Naive thymus-derived CD4-positive, alpha-beta T cell (primary cell): ENCODE results near the gene SNX25. TPM values are rescaled to one million over a fixed set of nuclear protein-coding genes. Genes with fewer than 3 reads are reported as not detected.

Experiments
- ATAC-seq: fragments of 150-1000 bp; cut with Tn5 transposase; 2 replicates; pipeline ENCODE4 v1.10.0; 2021; ENCODE audit warnings: mild to moderate bottlenecking, moderate library complexity
- CTCF ChIA-PET: fragments of 350-600 bp; sonication (Branson Sonifier 250); formaldehyde crosslinking; loops from one replicate; lab custom pipeline; 2021; ENCODE audit warnings: antibody characterized with exemption; lab: Charles Lee
- POLR2A ChIA-PET: fragments of 350-600 bp; sonication (Branson Sonifier 250); formaldehyde crosslinking; loops from one replicate; lab custom pipeline; 2021; ENCODE audit warnings: antibody characterized with exemption, inconsistent platforms; lab: Charles Lee
- DNase-seq, 9 donors: peaks; one replicate each; pipeline versions ENCODE4 v3.0.0 to v3.0.0-alpha.2; 2020 to 2022; ENCODE audit warnings: mixed read lengths in 1 of 9
- H3K27ac ChIP-seq: one replicate; pipeline ENCODE4 v1.7.0; 2013; ENCODE audit warnings: mild to moderate bottlenecking, low read depth, low read length, moderate library complexity
- H3K27me3 ChIP-seq, 2 donors: one replicate each; pipeline ENCODE4 v1.7.0; 2013; ENCODE audit warnings: low read length in 2 of 2, mild to moderate bottlenecking in 2 of 2, moderate library complexity in 2 of 2; ENCODE audit not compliant: control insufficient read depth in 2 of 2, insufficient read depth in 2 of 2
- H3K36me3 ChIP-seq, 3 experiments: 1 replicate in 2 of 3; 2 replicates in 1 of 3; pipeline ENCODE4 v1.7.0; 2013; ENCODE audit warnings: low read length in 3 of 3, mild to moderate bottlenecking in 3 of 3, moderate library complexity in 1 of 3; ENCODE audit not compliant: insufficient read depth in 3 of 3, control insufficient read depth in 2 of 3
- H3K4me1 ChIP-seq, 2 donors: one replicate each; pipeline ENCODE4 v1.7.0; 2013; ENCODE audit warnings: low read length in 2 of 2, mild to moderate bottlenecking in 2 of 2, moderate library complexity in 1 of 2; ENCODE audit not compliant: control insufficient read depth in 2 of 2, insufficient read depth in 2 of 2
- H3K4me3 ChIP-seq: 2 replicates; pipeline ENCODE4 v1.7.0; 2013; ENCODE audit warnings: mild to moderate bottlenecking, low read length
- H3K9me3 ChIP-seq, 3 experiments: 1 replicate in 2 of 3; 2 replicates in 1 of 3; pipeline ENCODE4 v1.7.0; 2013; ENCODE audit warnings: low read length in 3 of 3; ENCODE audit not compliant: control insufficient read depth in 2 of 3
- H3K27ac Mint-ChIP-seq, 9 donors: one replicate each; pipeline ENCODE4 v1.8.0; 2020 to 2022; ENCODE audit warnings: mixed read lengths in 9 of 9, mild to moderate bottlenecking in 8 of 9, moderate library complexity in 5 of 9, inconsistent platforms in 2 of 9
- H3K27me3 Mint-ChIP-seq, 5 donors: one replicate each; pipeline ENCODE4 v1.8.0; 2021 to 2022; ENCODE audit warnings: mixed read lengths in 5 of 5, mild to moderate bottlenecking in 1 of 5
- H3K36me3 Mint-ChIP-seq, 5 donors: one replicate each; pipeline ENCODE4 v1.8.0; 2020 to 2022; ENCODE audit warnings: mixed read lengths in 5 of 5, mild to moderate bottlenecking in 3 of 5, inconsistent platforms in 1 of 5
- H3K4me1 Mint-ChIP-seq, 7 donors: one replicate each; pipeline ENCODE4 v1.8.0; 2020 to 2022; ENCODE audit warnings: mixed read lengths in 7 of 7, mild to moderate bottlenecking in 3 of 7, inconsistent platforms in 1 of 7
- H3K4me3 Mint-ChIP-seq, 10 donors: one replicate each; pipeline ENCODE4 v1.8.0; 2020 to 2022; ENCODE audit warnings: mild to moderate bottlenecking in 10 of 10, mixed read lengths in 10 of 10, moderate library complexity in 6 of 10, inconsistent platforms in 2 of 10
- H3K9me3 Mint-ChIP-seq, 11 donors: one replicate each; pipeline ENCODE4 v1.8.0; 2020 to 2022; ENCODE audit warnings: mixed read lengths in 11 of 11, mild to moderate bottlenecking in 4 of 11, inconsistent platforms in 1 of 11, moderate library complexity in 1 of 11
- intact Hi-C, 2 donors: fragments of 100-400 bp; cut with micrococcal nuclease; formaldehyde crosslinking; loops; one replicate each; pipeline ENCODE4 v1.15.1; 2023
- polyA plus RNA-seq, 2 donors: library from polyadenylated mRNA; unstranded; fragments of 300-500 nt; fragmentation: Illumina TruSeq; gene quantifications; one replicate each; pipeline ENCODE4 v1.2.3, GENCODE V29; 2021
- total RNA-seq, 6 experiments: library from RNA in 5 of 6; stranded (reverse) in 5 of 6; gene quantifications; 1 replicate in 5 of 6; 2 replicates in 1 of 6; pipeline ENCODE4 v1.2.3 and lab custom pipeline; 2021 to 2026

The SNX25 gene
- total and polyA plus RNA-seq, 7 experiments from 2014 or later, result 3.9 to 18.9 (median 9.8) TPM

DNA sequence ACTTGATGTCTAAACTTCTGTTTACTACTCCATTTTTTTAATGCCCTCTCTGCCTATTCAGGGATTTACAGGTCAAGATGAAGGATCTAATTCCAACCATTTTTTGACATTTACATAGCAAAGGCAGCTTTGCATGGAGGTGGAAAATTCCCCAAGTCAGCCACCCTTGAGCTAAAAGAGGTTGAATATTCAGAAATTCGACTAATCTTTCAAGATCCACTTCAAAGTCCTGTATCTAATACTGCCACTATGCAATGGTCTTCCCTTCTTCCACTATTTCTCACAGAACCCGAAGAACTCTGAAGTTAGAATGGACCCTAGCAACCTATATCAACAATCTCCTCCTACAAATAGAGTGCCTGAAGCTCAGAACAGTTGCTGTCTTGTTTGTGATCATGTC is 27.2 kb upstream of the SNX25 start:
- POLR2A ChIA-PET, result interaction anchor here (0.6 kb wide), 2 partner anchors 19 to 20 kb away, joined by 3 to 4 read pairs; no protein-coding TSS in a partner anchor
- no peak overlapping the region for H3K4me3 ChIP-seq
- no peak overlapping the region for H3K27ac ChIP-seq
- H3K4me1 ChIP-seq, result no peaks in the 10 kb centered on the region
- H3K36me3 ChIP-seq, result no peaks in the 10 kb centered on the region
- H3K36me3 Mint-ChIP-seq, result peaks cover 0 to 25% (median 11%) of the 10 kb centered on the region in 5 donors
- H3K27me3 ChIP-seq, result no peaks in the 10 kb centered on the region
- H3K9me3 ChIP-seq, result no peaks in the 10 kb centered on the region
- no peaks in the 10 kb centered on the region for H3K27me3 Mint-ChIP-seq
- peaks cover 17 to 61% (median 36%) of the 10 kb centered on the region in 7 donors for H3K4me1 Mint-ChIP-seq
- intact Hi-C loops, result loop anchor here (2.0 kb wide), 3 partner anchors 17 to 415 kb away; no protein-coding TSS in a partner anchor
- no peaks in the 10 kb centered on the region for H3K9me3 Mint-ChIP-seq
- H3K27ac Mint-ChIP-seq, result no peak overlapping the region
- peak overlapping the region in 1 of 10 donors; percentile 5 for H3K4me3 Mint-ChIP-seq
- DNase-seq (no peak), ATAC-seq (no peak)
- CTCF ChIA-PET, result interaction anchor here (0.6 to 1.9 kb wide), 2 partner anchors 47 to 1708 kb away, joined by 5 read pairs; no protein-coding TSS in a partner anchor

DNA sequence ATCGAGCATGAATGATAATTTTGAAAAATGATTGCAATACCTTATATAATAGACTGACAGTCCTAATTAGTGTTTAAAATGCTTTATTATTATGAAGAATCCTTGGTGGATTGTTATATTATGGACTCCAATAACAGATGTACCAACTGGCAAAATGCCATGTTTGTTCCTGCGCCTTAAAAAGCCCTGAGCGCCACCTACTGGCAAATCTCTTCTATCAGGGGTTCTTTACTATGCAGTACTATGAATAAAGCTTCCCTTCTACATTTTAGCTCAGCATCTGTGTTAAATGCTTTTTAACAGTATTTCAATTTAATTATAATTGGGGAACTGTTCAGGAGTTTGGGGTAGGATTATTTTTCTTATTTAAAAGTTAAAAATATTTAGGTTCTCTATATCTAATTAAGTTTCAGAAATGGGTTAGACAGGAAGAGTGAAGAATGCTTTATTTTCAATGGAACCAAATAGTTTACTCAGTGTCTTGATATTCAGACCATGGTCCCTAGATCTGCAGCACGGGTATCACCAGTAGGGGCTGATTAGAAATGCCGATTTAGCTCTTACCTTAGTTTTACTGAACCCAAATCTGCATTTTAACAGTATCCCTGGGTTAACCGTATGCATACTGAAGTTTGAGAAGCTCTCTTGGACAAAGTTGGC is 25.6 kb upstream of the SNX25 start:
- ATAC-seq (peak; percentile 84), DNase-seq (peak; percentile 42 to 78 (median 73))
- no peaks in the 10 kb centered on the region for H3K9me3 Mint-ChIP-seq
- Histone ChIP-seq H3K27me3 (no peaks in the 10 kb centered on the region), H3K4me3 (no peak overlapping the region), H3K4me1 (no peaks in the 10 kb centered on the region), H3K27ac (no peak overlapping the region), H3K9me3 (no peaks in the 10 kb centered on the region), H3K36me3 (peaks cover 0 to 7% (median 0%) of the 10 kb centered on the region in 3 experiments)
- H3K27me3 Mint-ChIP-seq, result no peaks in the 10 kb centered on the region
- POLR2A ChIA-PET, result interaction anchor here (1.2 to 1.4 kb wide), 2 partner anchors 25 to 152 kb away, joined by 3 to 6 read pairs; partner anchors contain the start of gene SNX25
- H3K36me3 Mint-ChIP-seq, result peaks cover 0 to 26% (median 15%) of the 10 kb centered on the region in 5 donors
- intact Hi-C loops, result loop anchor here (1.0 to 2.0 kb wide), 9 partner anchors 19 to 438 kb away; partner anchors contain the start of gene CFAP97 (in 1 of the 2)
- no peak overlapping the region for H3K4me3 Mint-ChIP-seq
- CTCF ChIA-PET, result interaction anchor here (0.6 to 1.9 kb wide), 20 partner anchors 9 to 521 kb away, joined by 3 to 16 read pairs (median 4); partner anchors contain the start of gene SLC25A4
- H3K4me1 Mint-ChIP-seq, result peaks cover 16 to 63% (median 39%) of the 10 kb centered on the region in 7 donors
- H3K27ac Mint-ChIP-seq, result no peak overlapping the region

DNA sequence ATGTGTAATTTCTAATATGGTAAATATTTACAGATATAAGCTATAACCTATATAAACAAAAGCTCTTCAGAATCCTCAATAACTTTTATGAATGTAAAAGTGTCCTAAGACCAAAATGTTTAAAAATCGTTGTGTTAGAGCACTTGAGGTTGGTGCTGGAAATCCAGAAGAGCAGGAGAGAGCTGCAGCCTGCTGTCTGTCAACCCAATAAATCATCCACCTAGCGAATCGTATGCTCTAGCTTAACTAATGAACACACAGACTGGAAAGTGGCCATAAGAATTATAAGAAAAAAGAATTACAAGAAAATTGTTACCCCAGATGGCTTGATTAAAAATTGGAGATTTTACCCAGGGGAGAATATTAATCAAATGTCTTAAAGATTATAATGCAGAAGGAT is 22.6 kb upstream of the SNX25 start:
- H3K36me3 ChIP-seq, result peaks cover 0 to 19% (median 0%) of the 10 kb centered on the region in 3 experiments
- H3K4me3 ChIP-seq, result no peak overlapping the region
- POLR2A ChIA-PET, result no interaction called here
- CTCF ChIA-PET, result interaction anchor here (1.0 to 1.9 kb wide), 3 partner anchors 146 to 181 kb away, joined by 3 to 7 read pairs (median 4); no protein-coding TSS in a partner anchor
- no peaks in the 10 kb centered on the region for H3K9me3 ChIP-seq
- Mint-ChIP-seq H3K9me3 (no peaks in the 10 kb centered on the region), H3K4me1 (peaks cover 11 to 62% (median 45%) of the 10 kb centered on the region in 7 donors), H3K27me3 (no peaks in the 10 kb centered on the region), H3K4me3 (no peak overlapping the region), H3K27ac (no peak overlapping the region), H3K36me3 (peaks cover 8 to 31% (median 20%) of the 10 kb centered on the region in 5 donors)
- DNase-seq, result no peak
- H3K4me1 ChIP-seq, result no peaks in the 10 kb centered on the region
- H3K27ac ChIP-seq, result no peak overlapping the region
- intact Hi-C loops, result no loop called here
- no peaks in the 10 kb centered on the region for H3K27me3 ChIP-seq
- no peak for ATAC-seq

DNA sequence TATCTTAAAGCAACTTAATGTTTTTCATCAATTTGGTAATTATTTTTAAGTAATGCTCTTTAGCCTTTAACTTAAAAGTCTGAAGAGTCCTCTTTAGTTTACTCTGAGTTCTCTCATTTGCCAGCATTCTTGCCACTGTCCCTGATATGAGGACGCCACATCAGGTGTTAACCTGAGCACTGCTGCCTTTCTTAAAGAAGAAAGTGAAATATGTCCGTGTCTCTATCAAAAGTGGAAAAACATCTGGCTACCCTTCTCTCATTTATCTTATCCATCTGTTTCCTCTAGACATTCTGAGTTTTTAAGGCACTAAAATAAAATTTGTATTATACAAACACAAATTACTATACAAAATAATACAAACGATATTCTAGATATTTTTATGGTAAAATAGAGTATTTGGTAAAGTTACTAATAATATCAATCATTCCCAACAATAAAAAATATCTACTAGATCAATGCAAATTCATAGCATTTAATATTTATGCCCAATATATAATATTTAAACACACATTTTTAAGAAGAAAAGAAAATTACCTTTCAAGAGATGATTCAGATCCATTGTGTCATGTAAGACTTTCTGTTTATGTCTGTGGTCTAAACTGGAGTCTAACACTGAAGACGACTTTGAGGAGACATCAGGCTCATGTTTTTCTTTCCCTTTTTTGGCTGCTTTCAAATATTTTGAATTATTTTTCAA is 19.6 kb upstream of the SNX25 start:
- Histone ChIP-seq H3K4me3 (no peak overlapping the region), H3K27me3 (no peaks in the 10 kb centered on the region), H3K9me3 (no peaks in the 10 kb centered on the region), H3K36me3 (peaks cover 0 to 19% (median 0%) of the 10 kb centered on the region in 3 experiments), H3K27ac (no peak overlapping the region), H3K4me1 (no peaks in the 10 kb centered on the region)
- Mint-ChIP-seq H3K4me3 (peak overlapping the region in 1 of 10 donors; percentile 7), H3K9me3 (no peaks in the 10 kb centered on the region), H3K4me1 (peaks cover 16 to 55% (median 44%) of the 10 kb centered on the region in 7 donors), H3K27me3 (no peaks in the 10 kb centered on the region), H3K36me3 (peaks cover 8 to 32% (median 19%) of the 10 kb centered on the region in 5 donors), H3K27ac (peak overlapping the region in 3 of 9 donors; percentile 4 to 55 (median 30))
- intact Hi-C loops, result no loop called here
- ChIA-PET CTCF (no interaction called here), POLR2A (no interaction called here)
- ATAC-seq (no peak), DNase-seq (no peak)

DNA sequence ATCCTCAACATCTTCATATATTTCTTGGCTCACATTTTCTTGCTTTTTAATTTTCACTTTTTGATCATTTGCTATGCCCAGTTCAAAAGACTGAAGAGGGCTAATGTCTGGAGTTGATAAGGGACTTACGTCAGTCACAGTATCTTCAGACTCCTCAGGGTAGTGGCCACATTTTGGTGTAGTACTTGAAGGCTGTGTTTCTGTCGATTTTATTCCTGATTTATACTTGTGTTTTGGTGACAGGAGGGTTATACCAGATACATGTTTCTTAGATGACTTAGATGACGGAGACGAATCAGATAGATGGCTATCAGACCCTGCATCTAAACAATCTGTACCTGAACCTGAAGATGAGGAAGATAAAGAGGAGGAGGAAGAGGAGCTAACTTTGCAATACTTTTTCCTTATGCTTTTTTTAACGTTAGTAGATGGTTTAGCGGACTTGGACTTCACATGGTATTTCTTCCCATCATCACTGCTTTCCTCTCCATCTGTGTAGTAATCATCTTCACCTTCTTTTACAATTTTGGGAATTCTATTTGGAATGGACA is 19.0 kb upstream of the SNX25 start:
- H3K4me3 Mint-ChIP-seq, result peak overlapping the region in 1 of 10 donors; percentile 7

DNA sequence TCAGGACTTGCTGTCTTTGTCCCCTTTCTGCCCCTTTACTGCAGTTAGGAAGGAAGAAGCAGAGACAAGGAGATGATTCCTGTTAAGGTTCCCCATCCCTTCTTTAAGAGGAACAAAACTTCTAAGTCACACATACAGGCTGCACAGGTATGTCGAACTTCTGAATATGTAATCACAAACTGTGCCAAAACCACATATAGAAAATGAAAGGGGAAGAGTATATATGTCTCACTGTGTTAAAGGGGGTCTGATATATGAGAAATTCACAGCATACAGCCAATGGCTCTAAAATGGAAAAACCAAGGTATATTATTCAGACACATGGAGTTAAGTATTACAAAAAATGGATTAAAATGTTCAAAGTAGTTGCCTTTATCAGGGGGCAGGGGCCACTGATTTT is 17.3 kb upstream of the SNX25 start:
- Mint-ChIP-seq H3K27me3 (no peaks in the 10 kb centered on the region), H3K4me3 (peak overlapping the region in 1 of 10 donors; percentile 9), H3K36me3 (peaks cover 8 to 37% (median 19%) of the 10 kb centered on the region in 5 donors), H3K4me1 (peaks cover 21 to 56% (median 49%) of the 10 kb centered on the region in 7 donors), H3K27ac (peak overlapping the region in 1 of 9 donors; percentile 8), H3K9me3 (no peaks in the 10 kb centered on the region)
- intact Hi-C loops, result no loop called here
- H3K27me3 ChIP-seq, result no peaks in the 10 kb centered on the region
- H3K4me1 ChIP-seq, result no peaks in the 10 kb centered on the region
- ATAC-seq, result no peak
- peaks cover 0 to 19% (median 0%) of the 10 kb centered on the region in 3 experiments for H3K36me3 ChIP-seq
- no peak overlapping the region for H3K27ac ChIP-seq
- no peak for DNase-seq
- H3K4me3 ChIP-seq, result no peak overlapping the region
- ChIA-PET POLR2A (no interaction called here), CTCF (no interaction called here)
- no peaks in the 10 kb centered on the region for H3K9me3 ChIP-seq

More for the DNA sequence above, 19.0 kb upstream of the SNX25 start:
- Histone ChIP-seq H3K36me3 (peaks cover 0 to 19% (median 0%) of the 10 kb centered on the region in 3 experiments), H3K9me3 (no peaks in the 10 kb centered on the region), H3K27me3 (no peaks in the 10 kb centered on the region), H3K27ac (no peak overlapping the region), H3K4me1 (no peaks in the 10 kb centered on the region), H3K4me3 (no peak overlapping the region)
- Mint-ChIP-seq H3K36me3 (peaks cover 8 to 36% (median 19%) of the 10 kb centered on the region in 5 donors), H3K9me3 (no peaks in the 10 kb centered on the region), H3K4me1 (peaks cover 21 to 55% (median 45%) of the 10 kb centered on the region in 7 donors), H3K27me3 (no peaks in the 10 kb centered on the region), H3K27ac (peak overlapping the region in 4 of 9 donors; percentile 4 to 55 (median 40))
- intact Hi-C loops, result no loop called here
- ChIA-PET CTCF (no interaction called here), POLR2A (no interaction called here)
- ATAC-seq (no peak), DNase-seq (no peak)
